Measurements from ENCODE around the gene R3HDM2.

Gene R3HDM2

GRCh38 chr12:57460468-57460784, 29.6 kb upstream of the R3HDM2 start:
- Mint-ChIP-seq H3K36me3 (ENCODE audit: low read depth) (no peaks in the 10 kb centered on the region), H3K27me3 (ENCODE audit: low read depth, poor library complexity) (peaks cover 53% of the 10 kb centered on the region), H3K9me3 (no peaks in the 10 kb centered on the region), H3K4me1 (peaks cover 63% of the 10 kb centered on the region), H3K4me3 (peak overlapping the region; percentile 75), H3K27ac (no peak overlapping the region)
- TF ChIP-seq CTCF (IDR thresholded peaks at IDR 0.05), result no peak
- peak; percentile 25 for DNase-seq

DNA sequence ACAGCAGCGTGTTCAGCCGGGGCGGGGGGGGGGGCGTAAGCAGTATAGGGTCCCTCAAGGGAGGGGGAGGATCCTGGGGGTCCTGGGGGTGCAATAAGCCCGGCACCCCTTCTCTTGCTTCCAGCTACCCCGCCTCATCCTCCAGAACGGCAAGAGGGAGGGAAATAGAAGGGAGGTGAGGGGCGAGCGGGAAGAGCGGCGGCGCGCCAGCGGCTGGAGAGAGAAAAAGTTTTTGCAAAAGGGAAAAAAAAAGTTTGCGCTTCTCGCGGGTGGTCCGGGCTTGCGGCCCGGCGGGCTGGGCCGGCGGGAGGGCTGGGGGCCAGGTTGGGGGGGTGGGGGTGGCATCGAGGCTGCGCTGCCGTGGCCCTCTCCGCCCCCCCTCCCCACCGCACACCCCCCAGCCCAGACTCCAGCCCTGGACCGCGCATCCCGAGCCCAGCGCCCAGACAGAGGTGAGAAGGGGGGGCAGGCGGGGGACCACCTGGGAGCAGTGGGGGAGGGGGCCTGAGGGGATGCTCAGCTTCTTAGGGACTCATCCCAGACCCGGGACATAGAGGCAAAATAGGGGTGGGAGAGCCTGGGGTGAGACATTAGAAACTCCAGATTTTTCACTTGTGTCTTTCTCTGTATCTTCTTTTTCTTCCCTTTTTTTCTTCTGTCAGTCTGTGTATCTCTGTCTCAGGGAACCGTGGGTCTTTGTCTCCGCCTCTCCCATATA, 29.1 kb upstream of the R3HDM2 start, which contains the start of gene GLI1:
TSS of gene GLI1 (plus strand) at position 36 of the 718 bp plus-strand sequence. CDS start 3,907 bp downstream, outside the sequence.
- no peak for TF ChIP-seq CTCF (IDR thresholded peaks at IDR 0.05)
- Mint-ChIP-seq H3K36me3 (ENCODE audit: low read depth) (no peaks in the 10 kb centered on the region), H3K27ac (peak within 1 kb of the TSS; percentile 80), H3K4me1 (peaks cover 68% of the 10 kb centered on the region), H3K27me3 (ENCODE audit: low read depth, poor library complexity) (peaks cover 49% of the 10 kb centered on the region), H3K9me3 (no peaks in the 10 kb centered on the region), H3K4me3 (peak within 1 kb of the TSS; percentile 88)
- DNase-seq, result peak; percentile 40

DNA sequence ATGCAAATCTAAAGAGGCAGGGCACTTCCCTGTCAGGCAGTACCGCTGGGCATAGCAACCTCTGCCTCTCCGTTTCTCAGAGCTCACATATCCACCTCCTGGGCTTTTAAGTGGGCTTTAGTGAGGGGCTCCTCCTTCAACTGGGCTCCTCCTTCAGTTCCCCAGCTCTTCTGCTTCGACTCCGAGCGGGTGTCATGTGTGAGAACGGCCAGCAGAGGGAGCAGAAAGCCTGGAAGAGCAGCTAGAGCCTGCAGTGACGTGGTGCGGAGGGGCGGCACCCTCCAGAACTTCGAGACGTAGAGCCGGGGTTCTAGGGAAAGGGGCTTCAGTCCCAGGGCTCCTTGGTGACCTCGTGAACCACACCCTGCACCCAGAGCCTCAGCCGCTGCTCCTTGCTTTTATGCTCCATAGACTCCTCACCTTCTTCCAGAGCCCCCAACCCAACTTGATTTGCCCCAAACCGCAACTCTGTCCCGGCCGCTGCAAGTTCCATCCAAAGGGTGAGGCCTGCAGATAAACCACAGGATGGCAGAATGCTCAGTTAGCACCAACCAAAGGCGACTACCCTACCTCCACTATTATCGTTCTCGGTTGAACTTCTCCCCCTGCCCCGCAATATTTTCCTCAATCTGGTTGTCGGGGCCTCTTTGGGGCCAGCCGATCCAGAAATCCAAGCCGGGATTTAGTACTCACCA, 28.4 kb upstream of the R3HDM2 start:
- Mint-ChIP-seq H3K27ac (peak overlapping the region; percentile 80), H3K4me3 (peak overlapping the region; percentile 88), H3K4me1 (peaks cover 75% of the 10 kb centered on the region), H3K9me3 (no peaks in the 10 kb centered on the region), H3K27me3 (ENCODE audit: low read depth, poor library complexity) (peaks cover 43% of the 10 kb centered on the region), H3K36me3 (ENCODE audit: low read depth) (no peaks in the 10 kb centered on the region)
- peak; percentile 83 for TF ChIP-seq CTCF (IDR thresholded peaks at IDR 0.05)
- DNase-seq, result peak; percentile 97

DNA sequence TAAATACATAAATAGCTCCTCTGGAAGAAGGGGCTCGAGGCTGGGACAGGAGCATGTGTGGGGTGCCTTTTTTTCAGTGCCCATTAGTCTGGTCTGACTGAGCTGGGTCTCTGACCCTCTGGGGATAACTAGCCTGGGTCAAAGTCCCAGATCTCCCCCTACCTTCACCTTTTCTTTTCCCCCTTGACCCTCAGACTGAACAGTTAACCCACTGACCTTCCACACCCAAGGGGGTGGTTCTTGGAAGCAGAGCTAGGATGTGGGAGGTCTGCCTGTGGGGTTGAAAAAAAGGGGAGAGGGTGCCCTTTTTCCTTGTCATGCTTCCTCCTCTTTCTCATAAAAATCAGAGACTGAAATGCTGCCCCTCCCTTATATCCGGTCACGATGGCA, 27.8 kb upstream of the R3HDM2 start:
- Mint-ChIP-seq H3K9me3 (no peaks in the 10 kb centered on the region), H3K27ac (no peak overlapping the region), H3K4me1 (peaks cover 75% of the 10 kb centered on the region), H3K36me3 (ENCODE audit: low read depth) (no peaks in the 10 kb centered on the region), H3K27me3 (ENCODE audit: low read depth, poor library complexity) (peaks cover 38% of the 10 kb centered on the region), H3K4me3 (peak overlapping the region; percentile 88)
- DNase-seq, result no peak
- no peak for TF ChIP-seq CTCF (IDR thresholded peaks at IDR 0.05)

DNA sequence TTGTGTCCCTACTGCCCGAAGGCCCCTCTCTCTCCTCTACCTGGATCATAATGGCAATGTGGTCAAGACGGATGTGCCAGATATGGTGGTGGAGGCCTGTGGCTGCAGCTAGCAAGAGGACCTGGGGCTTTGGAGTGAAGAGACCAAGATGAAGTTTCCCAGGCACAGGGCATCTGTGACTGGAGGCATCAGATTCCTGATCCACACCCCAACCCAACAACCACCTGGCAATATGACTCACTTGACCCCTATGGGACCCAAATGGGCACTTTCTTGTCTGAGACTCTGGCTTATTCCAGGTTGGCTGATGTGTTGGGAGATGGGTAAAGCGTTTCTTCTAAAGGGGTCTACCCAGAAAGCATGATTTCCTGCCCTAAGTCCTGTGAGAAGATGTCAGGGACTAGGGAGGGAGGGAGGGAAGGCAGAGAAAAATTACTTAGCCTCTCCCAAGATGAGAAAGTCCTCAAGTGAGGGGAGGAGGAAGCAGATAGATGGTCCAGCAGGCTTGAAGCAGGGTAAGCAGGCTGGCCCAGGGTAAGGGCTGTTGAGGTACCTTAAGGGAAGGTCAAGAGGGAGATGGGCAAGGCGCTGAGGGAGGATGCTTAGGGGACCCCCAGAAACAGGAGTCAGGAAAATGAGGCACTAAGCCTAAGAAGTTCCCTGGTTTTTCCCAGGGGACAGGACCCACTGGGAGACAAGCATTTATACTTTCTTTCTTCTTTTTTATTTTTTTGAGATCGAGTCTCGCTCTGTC, 26.1 kb upstream of the R3HDM2 start:
- Mint-ChIP-seq H3K4me1 (peaks cover 77% of the 10 kb centered on the region), H3K9me3 (no peaks in the 10 kb centered on the region)

More for the DNA sequence above, 26.1 kb upstream of the R3HDM2 start:
- no peak for TF ChIP-seq CTCF (IDR thresholded peaks at IDR 0.05)
- DNase-seq, result no peak
- H3K27ac Mint-ChIP-seq, result no peak overlapping the region
- no peaks in the 10 kb centered on the region for H3K36me3 Mint-ChIP-seq (ENCODE audit: low read depth)
- H3K27me3 Mint-ChIP-seq (ENCODE audit: low read depth, poor library complexity), result peaks cover 23% of the 10 kb centered on the region
- H3K4me3 Mint-ChIP-seq, result no peak overlapping the region
